22Rv1 (cell line): ENCODE data around the gene AASS.
"Not testable (repeated sequence)": the region's sequence is repeated elsewhere in the genome, so short reads cannot be mapped to it uniquely, and the experiment has no call there.

Source experiments
- H3K27ac ChIP-seq: fragments of 450-650 bp; 2 replicates; pipeline ENCODE4 v1.5.1; 2017
- CTCF ChIP-seq: fragments of 450-650 bp; IDR thresholded peaks from 2 replicates; pipeline ENCODE4 v1.5.1; 2017; ENCODE audit warnings: mild to moderate bottlenecking
- ZFX ChIP-seq: fragments of 450-650 bp; IDR thresholded peaks from 2 replicates; pipeline ENCODE4 v1.6.1; 2017; ENCODE audit warnings: antibody characterized with exemption, borderline replicate concordance

Gene AASS

GRCh38 chr7:122143751-122144711, at the start of gene AASS:
TSS of gene AASS (minus strand) at chr7:122144249. CDS start at chr7:122133726, 10,523 bp downstream.
- no peak for TF ChIP-seq ZFX
- TF ChIP-seq CTCF = 0 out of 2 replicates have a peak, but pooled peaks have one; percentile 17
- H3K27ac ChIP-seq = peak within 1 kb of the TSS; percentile 46

- TF ChIP-seq ZFX = no peak
- TF ChIP-seq CTCF = no peak
These were observed 44.7 kb upstream of the AASS start for GRCh38 chr7:122188785-122189184.

GRCh38 chr7:122183106-122183505, 39.1 kb upstream of the AASS start:
- TF ChIP-seq ZFX (no peak), CTCF (no peak)

More at GRCh38 chr7:122188785-122189184, 44.7 kb upstream of the AASS start:
- no peak overlapping the region for H3K27ac ChIP-seq

GRCh38 chr7:122182081-122182480, 38.0 kb upstream of the AASS start:
- H3K27ac ChIP-seq = no peak overlapping the region
- TF ChIP-seq CTCF = no peak
- TF ChIP-seq ZFX = no peak

More at GRCh38 chr7:122183106-122183505, 39.1 kb upstream of the AASS start:
- H3K27ac ChIP-seq = no peak overlapping the region

- H3K27ac ChIP-seq = not testable (repeated sequence)
These were observed 28.1 kb upstream of the AASS start for GRCh38 chr7:122172144-122172543.

GRCh38 chr7:122166740-122167139, 22.7 kb upstream of the AASS start:
- H3K27ac ChIP-seq = no peak overlapping the region
- TF ChIP-seq CTCF (no peak), ZFX (no peak)

GRCh38 chr7:122166275-122166674, 22.2 kb upstream of the AASS start:
- TF ChIP-seq CTCF (no peak), ZFX (no peak)

More at GRCh38 chr7:122166275-122166674, 22.2 kb upstream of the AASS start:
- no peak overlapping the region for H3K27ac ChIP-seq
